Duodenal mucosa (tissue), 2 donors: ENCODE results near the gene PRDX5.

Experiments
- H3K27ac ChIP-seq: one replicate; pipeline ENCODE4 v1.7.0; 2013; ENCODE audit warnings: low read depth, low read length
- H3K27me3 ChIP-seq, 2 donors: one replicate each; pipeline ENCODE4 v1.7.0; 2013; ENCODE audit warnings: low read length in 2 of 2, control low read depth in 1 of 2; ENCODE audit not compliant: insufficient read depth in 2 of 2, control insufficient read depth in 1 of 2
- H3K36me3 ChIP-seq, 2 donors: one replicate each; pipeline ENCODE4 v1.7.0; 2013; ENCODE audit warnings: low read length in 2 of 2, control low read depth in 1 of 2; ENCODE audit not compliant: insufficient read depth in 2 of 2, control insufficient read depth in 1 of 2
- H3K4me1 ChIP-seq, 2 donors: one replicate each; pipeline ENCODE4 v1.7.0; 2013; ENCODE audit warnings: low read length in 2 of 2, control low read depth in 1 of 2; ENCODE audit not compliant: insufficient read depth in 2 of 2, control insufficient read depth in 1 of 2
- H3K4me3 ChIP-seq, 2 donors: one replicate each; pipeline ENCODE4 v1.7.0; 2013; ENCODE audit warnings: low read length in 2 of 2, low read depth in 1 of 2
- H3K9ac ChIP-seq, 2 donors: one replicate each; pipeline ENCODE4 v1.7.0; 2013; ENCODE audit warnings: low read length in 2 of 2, low read depth in 1 of 2
- H3K9me3 ChIP-seq, 2 donors: one replicate each; pipeline ENCODE4 v1.7.0; 2013; ENCODE audit warnings: low read length in 2 of 2, control low read depth in 1 of 2; ENCODE audit not compliant: control insufficient read depth in 1 of 2

Gene PRDX5

GRCh38 chr11:64327375-64327774 is 9.5 kb downstream of the PRDX5 start:
- no peaks in the 10 kb centered on the region for H3K27me3 ChIP-seq
- H3K36me3 ChIP-seq, result peaks cover 0 to 6% of the 10 kb centered on the region in 2 donors
- peaks cover 26 to 32% of the 10 kb centered on the region in 2 donors for H3K4me1 ChIP-seq
- no peak overlapping the region for H3K4me3 ChIP-seq
- no peaks in the 10 kb centered on the region for H3K9me3 ChIP-seq
- no peak overlapping the region for H3K27ac ChIP-seq
- no peak overlapping the region for H3K9ac ChIP-seq

- Histone ChIP-seq H3K36me3 (peaks cover 0 to 1% of the 10 kb centered on the region in 2 donors), H3K9ac (no peak overlapping the region), H3K9me3 (no peaks in the 10 kb centered on the region), H3K4me3 (no peak overlapping the region), H3K27me3 (no peaks in the 10 kb centered on the region), H3K27ac (no peak overlapping the region), H3K4me1 (peaks cover 25 to 33% of the 10 kb centered on the region in 2 donors)
Observed at GRCh38 chr11:64327993-64328392, 10.1 kb downstream of the PRDX5 start.

GRCh38 chr11:64330888-64331287 is 13.0 kb downstream of the PRDX5 start:
- H3K27me3 ChIP-seq, result no peaks in the 10 kb centered on the region
- H3K4me3 ChIP-seq, result no peak overlapping the region
- H3K27ac ChIP-seq, result no peak overlapping the region
- H3K36me3 ChIP-seq, result no peaks in the 10 kb centered on the region
- no peak overlapping the region for H3K9ac ChIP-seq
- peaks cover 25 to 38% of the 10 kb centered on the region in 2 donors for H3K4me1 ChIP-seq
- H3K9me3 ChIP-seq, result no peaks in the 10 kb centered on the region

DNA sequence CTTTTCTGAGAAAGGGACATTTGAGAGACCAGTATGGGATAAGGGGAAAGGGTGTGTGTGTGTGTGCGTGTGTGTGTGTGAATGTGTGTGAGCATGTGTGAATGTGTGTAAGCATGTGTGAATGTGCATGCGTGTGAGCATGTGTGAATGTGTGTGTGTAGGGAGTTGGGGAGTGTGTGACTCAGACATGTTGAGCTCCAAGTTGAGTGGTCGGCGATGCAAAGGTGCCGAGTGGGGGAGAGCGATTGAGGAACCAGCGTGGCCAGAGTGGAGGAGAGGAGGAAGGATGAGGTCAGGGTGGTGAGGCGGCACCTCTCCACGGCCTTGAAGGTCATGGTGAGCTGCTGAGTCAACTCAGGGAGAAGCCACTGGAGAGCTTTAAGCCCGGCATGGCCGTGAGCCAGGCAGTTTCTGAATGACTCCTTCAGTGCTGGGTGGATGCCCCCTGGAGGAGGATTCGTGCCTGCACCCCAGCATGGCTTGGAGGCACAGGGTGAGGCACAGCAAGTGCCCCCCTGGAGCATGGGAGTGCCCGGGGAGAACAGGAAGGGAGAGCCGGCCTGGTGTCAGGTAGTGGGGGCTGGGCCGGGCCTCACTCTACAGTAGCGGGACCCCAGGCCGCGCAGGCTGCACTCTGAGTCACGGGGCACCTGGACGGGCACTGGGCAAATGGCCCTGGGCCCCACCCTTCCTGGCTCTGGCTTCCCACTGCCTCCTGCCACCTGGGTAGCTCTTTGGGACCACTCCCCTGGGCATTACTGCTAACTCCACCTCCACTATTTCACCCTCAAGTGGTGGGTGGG is 13.8 kb downstream of the PRDX5 start:
- Histone ChIP-seq H3K9ac (peak overlapping the region; percentile 52 to 54), H3K27me3 (no peaks in the 10 kb centered on the region), H3K4me3 (peak overlapping the region; percentile 7 to 31), H3K27ac (no peak overlapping the region), H3K9me3 (no peaks in the 10 kb centered on the region), H3K36me3 (no peaks in the 10 kb centered on the region), H3K4me1 (peaks cover 25 to 38% of the 10 kb centered on the region in 2 donors)

DNA sequence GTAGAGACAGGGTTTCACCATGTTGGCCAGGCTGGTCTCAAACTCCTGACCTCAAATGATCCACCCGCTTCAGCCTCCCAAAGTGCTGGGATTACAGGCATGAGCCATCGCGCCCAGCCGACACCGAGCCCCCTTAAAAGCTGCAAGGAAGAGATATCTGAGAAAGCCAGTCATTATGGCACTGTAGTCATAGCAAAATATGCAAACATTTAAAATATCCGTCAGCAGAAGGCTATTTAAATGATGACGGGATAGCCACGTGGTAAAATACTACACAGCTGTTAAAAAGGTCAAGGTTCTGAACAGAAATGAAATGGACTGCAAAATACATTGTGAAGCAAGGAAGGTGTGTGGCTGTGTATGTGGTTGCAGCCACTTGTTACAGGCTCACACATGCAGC is 15.6 kb downstream of the PRDX5 start:
- no peaks in the 10 kb centered on the region for H3K36me3 ChIP-seq
- H3K27me3 ChIP-seq, result no peaks in the 10 kb centered on the region
- peaks cover 25 to 33% of the 10 kb centered on the region in 2 donors for H3K4me1 ChIP-seq
- H3K9me3 ChIP-seq, result no peaks in the 10 kb centered on the region
- no peak overlapping the region for H3K9ac ChIP-seq
- no peak overlapping the region for H3K4me3 ChIP-seq
- H3K27ac ChIP-seq, result no peak overlapping the region

GRCh38 chr11:64334764-64335735 is 17.1 kb downstream of the PRDX5 start:
- H3K27me3 ChIP-seq, result no peaks in the 10 kb centered on the region
- peaks cover 21 to 31% of the 10 kb centered on the region in 2 donors for H3K4me1 ChIP-seq
- no peak overlapping the region for H3K9ac ChIP-seq
- H3K36me3 ChIP-seq, result no peaks in the 10 kb centered on the region
- no peak overlapping the region for H3K4me3 ChIP-seq
- H3K9me3 ChIP-seq, result no peaks in the 10 kb centered on the region
- no peak overlapping the region for H3K27ac ChIP-seq

GRCh38 chr11:64337538-64338249 is 19.8 kb downstream of the PRDX5 start:
- no peak overlapping the region for H3K27ac ChIP-seq
- H3K9ac ChIP-seq, result no peak overlapping the region
- H3K9me3 ChIP-seq, result no peaks in the 10 kb centered on the region
- peaks cover 16 to 28% of the 10 kb centered on the region in 2 donors for H3K4me1 ChIP-seq
- no peak overlapping the region for H3K4me3 ChIP-seq
- no peaks in the 10 kb centered on the region for H3K27me3 ChIP-seq
- no peaks in the 10 kb centered on the region for H3K36me3 ChIP-seq

GRCh38 chr11:64338716-64339115 is 20.8 kb downstream of the PRDX5 start:
- no peak overlapping the region for H3K9ac ChIP-seq
- no peak overlapping the region for H3K27ac ChIP-seq
- H3K9me3 ChIP-seq, result no peaks in the 10 kb centered on the region
- H3K4me1 ChIP-seq, result peaks cover 21 to 33% of the 10 kb centered on the region in 2 donors
- H3K36me3 ChIP-seq, result no peaks in the 10 kb centered on the region
- no peak overlapping the region for H3K4me3 ChIP-seq
- no peaks in the 10 kb centered on the region for H3K27me3 ChIP-seq

DNA sequence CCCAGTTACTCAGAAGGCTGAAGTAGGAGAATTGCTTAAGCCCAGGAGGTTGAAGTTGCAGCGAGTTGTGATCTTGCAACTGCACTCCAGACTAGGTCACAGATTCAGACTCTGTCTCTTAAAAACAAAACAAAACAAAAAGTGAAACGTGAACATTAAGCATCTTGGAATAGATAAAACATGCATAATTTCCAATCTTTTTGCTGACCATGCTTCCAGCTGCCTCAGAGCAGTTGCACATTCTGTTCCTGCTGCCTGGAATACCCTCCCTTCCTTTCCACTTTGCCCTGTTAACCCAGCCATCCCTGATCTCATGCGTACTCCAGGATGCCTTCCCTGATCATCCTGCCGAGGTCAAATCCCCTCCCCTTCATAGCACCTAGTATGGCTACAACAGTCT is 21.4 kb downstream of the PRDX5 start:
- peak overlapping the region; percentile 49 to 57 for H3K4me3 ChIP-seq
- no peaks in the 10 kb centered on the region for H3K36me3 ChIP-seq
- no peak overlapping the region for H3K27ac ChIP-seq
- H3K9me3 ChIP-seq, result no peaks in the 10 kb centered on the region
- no peaks in the 10 kb centered on the region for H3K27me3 ChIP-seq
- peak overlapping the region in 1 of 2 donors; percentile 36 for H3K9ac ChIP-seq
- H3K4me1 ChIP-seq, result peaks cover 21 to 33% of the 10 kb centered on the region in 2 donors
